Sigmoid colon (tissue), 4 donors: ENCODE measurements around the gene ATF6B.

Source experiments
- CTCF ChIP-seq, 4 experiments: fragments of 450-650 bp in 3 of 4; fragments of 200-600 bp in 1 of 4; IDR thresholded peaks; one replicate each; pipeline ENCODE4 v1.5.1; 2016 to 2019; ENCODE audit warnings: antibody characterized with exemption in 4 of 4, mild to moderate bottlenecking in 3 of 4, moderate library complexity in 2 of 4
- EP300 ChIP-seq, 4 donors: sonication (generic); formaldehyde crosslinking; IDR thresholded peaks; one replicate each; pipeline ENCODE4 v1.6.1; 2017; ENCODE audit warnings: antibody characterized with exemption in 4 of 4
- POLR2A ChIP-seq, 2 donors: fragments of 450-650 bp; IDR thresholded peaks; one replicate each; pipeline ENCODE4 v1.6.1; 2016; ENCODE audit warnings: antibody characterized with exemption in 2 of 2, mild to moderate bottlenecking in 2 of 2, moderate library complexity in 2 of 2

GRCh38 chr6:32109765-32110160, 18.3 kb downstream of the ATF6B start:
- no peak for TF ChIP-seq CTCF (IDR thresholded peaks at IDR 0.05)
- TF ChIP-seq POLR2A (IDR thresholded peaks at IDR 0.05): no peak
- no peak for TF ChIP-seq EP300 (IDR thresholded peaks at IDR 0.05)
